Activated CD8-positive, alpha-beta memory T cell treated with anti-CD3 and anti-CD28 coated beads, Interleukin-2, amount 50 U/mL, for 4 hours (primary cell): ENCODE measurements around the gene EFTUD2.

Experiments used
- DNase-seq: peaks from one replicate; pipeline ENCODE4 v3.0.0-alpha.2; 2020

EFTUD2 gene

DNA sequence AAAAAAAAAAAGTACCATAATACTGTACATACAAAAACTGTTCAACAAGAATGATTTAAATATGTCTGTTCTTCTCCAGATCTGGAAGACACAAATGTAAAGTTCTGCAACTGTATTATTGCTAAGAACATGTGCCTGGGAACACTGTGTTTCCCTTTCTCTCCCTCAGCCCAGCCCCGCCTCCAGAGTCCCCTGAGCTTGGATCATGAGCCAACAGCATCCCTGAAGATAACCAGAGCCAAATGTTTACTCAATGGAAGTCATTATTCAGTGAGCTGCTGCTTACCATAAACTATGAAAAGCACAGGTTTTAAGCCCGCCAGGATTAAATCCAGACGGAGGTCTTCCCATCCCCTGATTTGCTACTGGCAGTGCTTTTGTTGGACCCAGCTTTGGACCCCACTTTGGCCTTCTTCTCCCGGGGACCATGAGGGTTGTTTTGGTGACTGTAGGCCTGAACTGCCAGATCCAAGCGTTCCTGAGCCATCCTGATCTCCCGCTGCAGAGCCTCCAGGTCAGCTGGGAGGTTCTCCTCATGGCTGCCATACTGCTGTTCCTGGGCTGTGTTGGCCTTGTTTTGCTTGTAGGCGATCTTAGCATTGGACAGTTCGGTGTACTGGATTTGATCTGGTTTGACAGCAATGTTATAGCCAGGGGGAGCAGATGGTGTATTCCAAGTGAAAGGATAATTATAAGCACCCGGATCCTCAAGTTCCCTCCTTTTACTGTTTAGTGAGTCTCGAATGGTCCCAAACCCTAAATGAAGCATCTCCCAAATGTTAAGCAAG, 94.7 kb downstream of the EFTUD2 start:
- DNase-seq: no peak

DNA sequence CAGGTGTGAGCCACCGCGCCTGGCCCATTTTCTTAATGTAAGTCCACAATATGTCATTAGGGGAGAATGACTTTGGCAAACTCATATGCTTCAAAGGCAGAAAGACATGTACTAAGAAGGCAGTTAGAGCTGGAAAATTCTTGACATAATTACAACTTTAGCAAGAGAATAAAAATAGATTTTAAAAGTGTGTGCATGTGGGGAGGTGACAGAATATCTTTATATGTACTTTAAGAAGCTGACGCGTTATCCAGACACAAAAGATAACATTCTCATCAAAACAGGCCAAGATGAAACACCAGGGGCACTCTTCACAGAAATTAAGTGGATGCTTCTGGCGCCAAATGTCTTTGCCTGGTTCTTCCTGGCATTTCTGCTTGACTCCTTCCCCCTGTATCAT, 97.4 kb downstream of the EFTUD2 start:
- no peak for DNase-seq
